ENCODE results near the gene MKKS. TPM values are rescaled to one million over a fixed set of nuclear protein-coding genes. Genes with fewer than 3 reads are reported as not detected.

The MKKS gene
- total and polyA plus RNA-seq, 2 of the 13 experiments (the other 11 are each of a cell fraction or from before 2014, with no cell fraction given): 26.7 to 34.5 TPM

DNA sequence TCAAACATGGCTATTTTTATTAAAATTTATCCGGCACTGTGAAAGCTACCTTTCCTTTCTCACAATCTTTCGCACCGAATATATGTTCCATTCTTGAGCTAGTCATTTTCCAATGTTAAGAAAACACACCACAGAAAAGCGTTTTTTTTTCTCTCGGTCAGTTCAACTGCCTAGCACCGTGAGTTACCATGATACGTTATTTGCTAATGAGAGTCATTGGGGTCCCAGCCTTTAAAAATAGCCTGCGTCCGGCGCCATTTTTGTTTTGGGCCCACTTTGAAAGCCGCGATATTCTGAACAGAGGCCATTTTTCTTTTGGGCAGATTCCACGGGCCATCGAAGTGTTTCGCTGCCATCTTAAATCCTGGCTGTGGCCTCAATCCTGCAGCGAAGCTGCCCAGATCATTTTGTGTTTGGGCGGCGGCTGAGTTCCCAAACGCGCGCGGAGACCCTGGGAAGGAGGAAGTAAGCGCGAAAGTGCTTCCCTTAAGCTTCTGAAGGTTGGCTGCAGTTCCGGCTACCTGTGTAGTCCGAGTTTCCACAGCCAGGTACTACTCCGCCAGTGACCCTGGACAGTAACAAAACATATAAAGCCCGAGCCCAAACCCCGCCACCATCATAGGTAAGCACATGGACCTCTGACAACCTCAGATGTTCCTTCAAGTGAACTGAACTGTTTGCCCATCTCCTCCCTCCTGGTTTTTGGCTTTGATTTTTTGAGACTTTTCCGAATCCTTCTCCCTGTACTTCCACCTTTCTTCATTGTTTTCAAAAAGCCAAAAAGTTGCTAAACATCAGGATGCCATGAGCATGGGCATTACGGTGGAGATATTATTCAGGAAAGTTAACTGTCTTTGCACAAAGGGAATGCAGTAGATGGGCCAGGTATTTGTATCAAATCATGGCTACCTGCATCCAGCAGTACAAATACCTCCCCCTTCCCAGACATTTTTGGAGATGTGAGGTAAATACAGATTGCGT is 1.1 kb upstream of the MKKS start, which contains the start of gene SLX4IP (continued):
- TF ChIP-seq, protein P1, sequence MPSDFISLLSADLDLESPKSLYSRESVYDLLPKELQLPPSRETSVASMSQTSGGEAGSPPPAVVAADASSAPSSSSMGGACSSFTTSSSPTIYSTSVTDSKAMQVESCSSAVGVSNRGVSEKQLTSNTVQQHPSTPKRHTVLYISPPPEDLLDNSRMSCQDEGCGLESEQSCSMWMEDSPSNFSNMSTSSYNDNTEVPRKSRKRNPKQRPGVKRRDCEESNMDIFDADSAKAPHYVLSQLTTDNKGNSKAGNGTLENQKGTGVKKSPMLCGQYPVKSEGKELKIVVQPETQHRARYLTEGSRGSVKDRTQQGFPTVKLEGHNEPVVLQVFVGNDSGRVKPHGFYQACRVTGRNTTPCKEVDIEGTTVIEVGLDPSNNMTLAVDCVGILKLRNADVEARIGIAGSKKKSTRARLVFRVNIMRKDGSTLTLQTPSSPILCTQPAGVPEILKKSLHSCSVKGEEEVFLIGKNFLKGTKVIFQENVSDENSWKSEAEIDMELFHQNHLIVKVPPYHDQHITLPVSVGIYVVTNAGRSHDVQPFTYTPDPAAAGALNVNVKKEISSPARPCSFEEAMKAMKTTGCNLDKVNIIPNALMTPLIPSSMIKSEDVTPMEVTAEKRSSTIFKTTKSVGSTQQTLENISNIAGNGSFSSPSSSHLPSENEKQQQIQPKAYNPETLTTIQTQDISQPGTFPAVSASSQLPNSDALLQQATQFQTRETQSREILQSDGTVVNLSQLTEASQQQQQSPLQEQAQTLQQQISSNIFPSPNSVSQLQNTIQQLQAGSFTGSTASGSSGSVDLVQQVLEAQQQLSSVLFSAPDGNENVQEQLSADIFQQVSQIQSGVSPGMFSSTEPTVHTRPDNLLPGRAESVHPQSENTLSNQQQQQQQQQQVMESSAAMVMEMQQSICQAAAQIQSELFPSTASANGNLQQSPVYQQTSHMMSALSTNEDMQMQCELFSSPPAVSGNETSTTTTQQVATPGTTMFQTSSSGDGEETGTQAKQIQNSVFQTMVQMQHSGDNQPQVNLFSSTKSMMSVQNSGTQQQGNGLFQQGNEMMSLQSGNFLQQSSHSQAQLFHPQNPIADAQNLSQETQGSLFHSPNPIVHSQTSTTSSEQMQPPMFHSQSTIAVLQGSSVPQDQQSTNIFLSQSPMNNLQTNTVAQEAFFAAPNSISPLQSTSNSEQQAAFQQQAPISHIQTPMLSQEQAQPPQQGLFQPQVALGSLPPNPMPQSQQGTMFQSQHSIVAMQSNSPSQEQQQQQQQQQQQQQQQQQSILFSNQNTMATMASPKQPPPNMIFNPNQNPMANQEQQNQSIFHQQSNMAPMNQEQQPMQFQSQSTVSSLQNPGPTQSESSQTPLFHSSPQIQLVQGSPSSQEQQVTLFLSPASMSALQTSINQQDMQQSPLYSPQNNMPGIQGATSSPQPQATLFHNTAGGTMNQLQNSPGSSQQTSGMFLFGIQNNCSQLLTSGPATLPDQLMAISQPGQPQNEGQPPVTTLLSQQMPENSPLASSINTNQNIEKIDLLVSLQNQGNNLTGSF (CRISPR knock-in tag; IDR thresholded peaks at IDR 0.05): no peak
- TF ChIP-seq, protein P2, sequence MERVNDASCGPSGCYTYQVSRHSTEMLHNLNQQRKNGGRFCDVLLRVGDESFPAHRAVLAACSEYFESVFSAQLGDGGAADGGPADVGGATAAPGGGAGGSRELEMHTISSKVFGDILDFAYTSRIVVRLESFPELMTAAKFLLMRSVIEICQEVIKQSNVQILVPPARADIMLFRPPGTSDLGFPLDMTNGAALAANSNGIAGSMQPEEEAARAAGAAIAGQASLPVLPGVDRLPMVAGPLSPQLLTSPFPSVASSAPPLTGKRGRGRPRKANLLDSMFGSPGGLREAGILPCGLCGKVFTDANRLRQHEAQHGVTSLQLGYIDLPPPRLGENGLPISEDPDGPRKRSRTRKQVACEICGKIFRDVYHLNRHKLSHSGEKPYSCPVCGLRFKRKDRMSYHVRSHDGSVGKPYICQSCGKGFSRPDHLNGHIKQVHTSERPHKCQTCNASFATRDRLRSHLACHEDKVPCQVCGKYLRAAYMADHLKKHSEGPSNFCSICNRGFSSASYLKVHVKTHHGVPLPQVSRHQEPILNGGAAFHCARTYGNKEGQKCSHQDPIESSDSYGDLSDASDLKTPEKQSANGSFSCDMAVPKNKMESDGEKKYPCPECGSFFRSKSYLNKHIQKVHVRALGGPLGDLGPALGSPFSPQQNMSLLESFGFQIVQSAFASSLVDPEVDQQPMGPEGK (CRISPR knock-in tag; IDR thresholded peaks at IDR 0.05): peak; percentile 22
- peak; percentile 57; the same call in 1 of the 2 replicates for TF ChIP-seq KDM2A (CRISPR knock-in tag; IDR thresholded peaks at IDR 0.05; ENCODE audit: borderline replicate concordance, low read depth)
- TF ChIP-seq, protein P3, sequence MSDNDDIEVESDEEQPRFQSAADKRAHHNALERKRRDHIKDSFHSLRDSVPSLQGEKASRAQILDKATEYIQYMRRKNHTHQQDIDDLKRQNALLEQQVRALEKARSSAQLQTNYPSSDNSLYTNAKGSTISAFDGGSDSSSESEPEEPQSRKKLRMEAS (IDR thresholded peaks at IDR 0.05): peak; percentile 83
- TF ChIP-seq ZNF598 (CRISPR knock-in tag; IDR thresholded peaks at IDR 0.05; ENCODE audit: borderline replicate concordance): peak; percentile 84; the same call in 1 of the 2 replicates
- peak; percentile 13; the same call in 1 of the 2 replicates for TF ChIP-seq ONECUT2 (CRISPR knock-in tag; IDR thresholded peaks at IDR 0.05)
- no peak for TF ChIP-seq ARNTL (CRISPR knock-in tag; IDR thresholded peaks at IDR 0.05)
- peak; percentile 92 for TF ChIP-seq ETV6 (CRISPR knock-in tag; conservative IDR thresholded peaks at IDR 0.05)
- TF ChIP-seq, protein P4, sequence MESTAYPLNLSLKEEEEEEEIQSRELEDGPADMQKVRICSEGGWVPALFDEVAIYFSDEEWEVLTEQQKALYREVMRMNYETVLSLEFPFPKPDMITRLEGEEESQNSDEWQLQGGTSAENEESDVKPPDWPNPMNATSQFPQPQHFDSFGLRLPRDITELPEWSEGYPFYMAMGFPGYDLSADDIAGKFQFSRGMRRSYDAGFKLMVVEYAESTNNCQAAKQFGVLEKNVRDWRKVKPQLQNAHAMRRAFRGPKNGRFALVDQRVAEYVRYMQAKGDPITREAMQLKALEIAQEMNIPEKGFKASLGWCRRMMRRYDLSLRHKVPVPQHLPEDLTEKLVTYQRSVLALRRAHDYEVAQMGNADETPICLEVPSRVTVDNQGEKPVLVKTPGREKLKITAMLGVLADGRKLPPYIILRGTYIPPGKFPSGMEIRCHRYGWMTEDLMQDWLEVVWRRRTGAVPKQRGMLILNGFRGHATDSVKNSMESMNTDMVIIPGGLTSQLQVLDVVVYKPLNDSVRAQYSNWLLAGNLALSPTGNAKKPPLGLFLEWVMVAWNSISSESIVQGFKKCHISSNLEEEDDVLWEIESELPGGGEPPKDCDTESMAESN (CRISPR knock-in tag; conservative IDR thresholded peaks at IDR 0.05): peak; percentile 62; the same call in 1 of the 2 replicates
- TF ChIP-seq, protein P5, sequence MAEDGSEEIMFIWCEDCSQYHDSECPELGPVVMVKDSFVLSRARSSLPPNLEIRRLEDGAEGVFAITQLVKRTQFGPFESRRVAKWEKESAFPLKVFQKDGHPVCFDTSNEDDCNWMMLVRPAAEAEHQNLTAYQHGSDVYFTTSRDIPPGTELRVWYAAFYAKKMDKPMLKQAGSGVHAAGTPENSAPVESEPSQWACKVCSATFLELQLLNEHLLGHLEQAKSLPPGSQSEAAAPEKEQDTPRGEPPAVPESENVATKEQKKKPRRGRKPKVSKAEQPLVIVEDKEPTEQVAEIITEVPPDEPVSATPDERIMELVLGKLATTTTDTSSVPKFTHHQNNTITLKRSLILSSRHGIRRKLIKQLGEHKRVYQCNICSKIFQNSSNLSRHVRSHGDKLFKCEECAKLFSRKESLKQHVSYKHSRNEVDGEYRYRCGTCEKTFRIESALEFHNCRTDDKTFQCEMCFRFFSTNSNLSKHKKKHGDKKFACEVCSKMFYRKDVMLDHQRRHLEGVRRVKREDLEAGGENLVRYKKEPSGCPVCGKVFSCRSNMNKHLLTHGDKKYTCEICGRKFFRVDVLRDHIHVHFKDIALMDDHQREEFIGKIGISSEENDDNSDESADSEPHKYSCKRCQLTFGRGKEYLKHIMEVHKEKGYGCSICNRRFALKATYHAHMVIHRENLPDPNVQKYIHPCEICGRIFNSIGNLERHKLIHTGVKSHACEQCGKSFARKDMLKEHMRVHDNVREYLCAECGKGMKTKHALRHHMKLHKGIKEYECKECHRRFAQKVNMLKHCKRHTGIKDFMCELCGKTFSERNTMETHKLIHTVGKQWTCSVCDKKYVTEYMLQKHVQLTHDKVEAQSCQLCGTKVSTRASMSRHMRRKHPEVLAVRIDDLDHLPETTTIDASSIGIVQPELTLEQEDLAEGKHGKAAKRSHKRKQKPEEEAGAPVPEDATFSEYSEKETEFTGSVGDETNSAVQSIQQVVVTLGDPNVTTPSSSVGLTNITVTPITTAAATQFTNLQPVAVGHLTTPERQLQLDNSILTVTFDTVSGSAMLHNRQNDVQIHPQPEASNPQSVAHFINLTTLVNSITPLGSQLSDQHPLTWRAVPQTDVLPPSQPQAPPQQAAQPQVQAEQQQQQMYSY (CRISPR knock-in tag; IDR thresholded peaks at IDR 0.05): peak; percentile 90
- TF ChIP-seq, protein P6, sequence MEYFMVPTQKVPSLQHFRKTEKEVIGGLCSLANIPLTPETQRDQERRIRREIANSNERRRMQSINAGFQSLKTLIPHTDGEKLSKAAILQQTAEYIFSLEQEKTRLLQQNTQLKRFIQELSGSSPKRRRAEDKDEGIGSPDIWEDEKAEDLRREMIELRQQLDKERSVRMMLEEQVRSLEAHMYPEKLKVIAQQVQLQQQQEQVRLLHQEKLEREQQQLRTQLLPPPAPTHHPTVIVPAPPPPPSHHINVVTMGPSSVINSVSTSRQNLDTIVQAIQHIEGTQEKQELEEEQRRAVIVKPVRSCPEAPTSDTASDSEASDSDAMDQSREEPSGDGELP (IDR thresholded peaks at IDR 0.05; ENCODE audit: borderline replicate concordance, low read depth): peak; percentile 48; the same call in 1 of the 2 replicates
- no peak for TF ChIP-seq MED8 (CRISPR knock-in tag; IDR thresholded peaks at IDR 0.05; ENCODE audit: insufficient replicate concordance)

Data from HepG2 (cell line).